Upper lobe of right lung (tissue), 1 donor: Measurements from ENCODE around the gene RELN. TPM values are rescaled to one million over a fixed set of nuclear protein-coding genes. Genes with fewer than 3 reads are reported as not detected.

Experiments
- ATAC-seq: fragments of 200-7000 bp; cut with Tn5 transposase; one replicate; pipeline ENCODE4 v1.9.1; 2020; ENCODE audit warnings: mild to moderate bottlenecking, moderate library complexity
- DNase-seq: peaks from one replicate; pipeline ENCODE4 v3.0.0-alpha.2; 2020
- H3K27ac ChIP-seq: fragments of 200-600 bp; one replicate; pipeline ENCODE4 v1.8.0; 2022
- H3K27me3 ChIP-seq: fragments of 200-600 bp; one replicate; pipeline ENCODE4 v1.8.0; 2022; ENCODE audit warnings: mild to moderate bottlenecking
- H3K36me3 ChIP-seq: fragments of 200-600 bp; one replicate; pipeline ENCODE4 v1.8.0; 2022
- H3K4me1 ChIP-seq: fragments of 200-600 bp; one replicate; pipeline ENCODE4 v1.8.0; 2022
- H3K4me3 ChIP-seq: fragments of 200-600 bp; one replicate; pipeline ENCODE4 v1.8.0; 2022; ENCODE audit warnings: mild to moderate bottlenecking
- H3K9me3 ChIP-seq: fragments of 200-600 bp; one replicate; pipeline ENCODE4 v1.8.0; 2022
- intact Hi-C: fragments of 100-400 bp; cut with DNase I; formaldehyde crosslinking; loops from one replicate; pipeline ENCODE4 v1.11.0; 2022
- total RNA-seq: library from RNA; stranded (reverse); fragmentation: NEBNext Ultra II Directional; extraction: Animal tissue kit (Norgen Biotek cat#: 25700); gene quantifications from one replicate; pipeline ENCODE4 v1.2.1, GENCODE V29; 2021
- TF ChIP-seq, protein P1 (sequence below): fragments of 200-600 bp; IDR thresholded peaks from one replicate; pipeline ENCODE4 v1.8.0; 2022; ENCODE audit warnings: antibody characterized with exemption
- donor health status: DM: no; HTN: yes; CAD: no; lungs with severe emphysema.

The RELN gene
- total RNA-seq, 1 donor from 2014 or later: 5.6 TPM

DNA sequence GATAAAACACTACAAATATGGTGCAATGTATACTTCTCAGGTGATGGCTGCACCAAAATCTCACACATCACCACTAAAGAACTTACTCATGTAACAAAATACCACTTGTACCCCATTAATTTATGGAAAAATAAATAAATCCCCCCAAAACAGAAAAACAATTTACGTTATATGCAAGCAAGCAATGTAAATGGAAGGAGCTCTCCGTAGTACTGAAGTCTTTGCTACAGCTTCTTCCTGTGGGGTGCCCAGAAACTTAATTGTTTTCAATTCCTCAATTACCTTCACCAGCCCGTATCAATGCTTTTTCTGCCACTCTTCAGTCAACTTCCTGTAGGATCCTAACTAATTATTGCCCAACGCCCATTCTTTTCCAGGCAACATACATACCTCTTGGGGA, 138.1 kb downstream of the RELN start:
- no peaks in the 10 kb centered on the region for H3K4me1 ChIP-seq
- no peaks in the 10 kb centered on the region for H3K27me3 ChIP-seq
- ATAC-seq: no peak
- H3K36me3 ChIP-seq: no peaks in the 10 kb centered on the region
- no peak for DNase-seq
- H3K27ac ChIP-seq: no peak overlapping the region
- H3K4me3 ChIP-seq: no peak overlapping the region
- no peaks in the 10 kb centered on the region for H3K9me3 ChIP-seq
- intact Hi-C loops: no loop called here
- TF ChIP-seq, protein P1, sequence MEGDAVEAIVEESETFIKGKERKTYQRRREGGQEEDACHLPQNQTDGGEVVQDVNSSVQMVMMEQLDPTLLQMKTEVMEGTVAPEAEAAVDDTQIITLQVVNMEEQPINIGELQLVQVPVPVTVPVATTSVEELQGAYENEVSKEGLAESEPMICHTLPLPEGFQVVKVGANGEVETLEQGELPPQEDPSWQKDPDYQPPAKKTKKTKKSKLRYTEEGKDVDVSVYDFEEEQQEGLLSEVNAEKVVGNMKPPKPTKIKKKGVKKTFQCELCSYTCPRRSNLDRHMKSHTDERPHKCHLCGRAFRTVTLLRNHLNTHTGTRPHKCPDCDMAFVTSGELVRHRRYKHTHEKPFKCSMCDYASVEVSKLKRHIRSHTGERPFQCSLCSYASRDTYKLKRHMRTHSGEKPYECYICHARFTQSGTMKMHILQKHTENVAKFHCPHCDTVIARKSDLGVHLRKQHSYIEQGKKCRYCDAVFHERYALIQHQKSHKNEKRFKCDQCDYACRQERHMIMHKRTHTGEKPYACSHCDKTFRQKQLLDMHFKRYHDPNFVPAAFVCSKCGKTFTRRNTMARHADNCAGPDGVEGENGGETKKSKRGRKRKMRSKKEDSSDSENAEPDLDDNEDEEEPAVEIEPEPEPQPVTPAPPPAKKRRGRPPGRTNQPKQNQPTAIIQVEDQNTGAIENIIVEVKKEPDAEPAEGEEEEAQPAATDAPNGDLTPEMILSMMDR: no peak

DNA sequence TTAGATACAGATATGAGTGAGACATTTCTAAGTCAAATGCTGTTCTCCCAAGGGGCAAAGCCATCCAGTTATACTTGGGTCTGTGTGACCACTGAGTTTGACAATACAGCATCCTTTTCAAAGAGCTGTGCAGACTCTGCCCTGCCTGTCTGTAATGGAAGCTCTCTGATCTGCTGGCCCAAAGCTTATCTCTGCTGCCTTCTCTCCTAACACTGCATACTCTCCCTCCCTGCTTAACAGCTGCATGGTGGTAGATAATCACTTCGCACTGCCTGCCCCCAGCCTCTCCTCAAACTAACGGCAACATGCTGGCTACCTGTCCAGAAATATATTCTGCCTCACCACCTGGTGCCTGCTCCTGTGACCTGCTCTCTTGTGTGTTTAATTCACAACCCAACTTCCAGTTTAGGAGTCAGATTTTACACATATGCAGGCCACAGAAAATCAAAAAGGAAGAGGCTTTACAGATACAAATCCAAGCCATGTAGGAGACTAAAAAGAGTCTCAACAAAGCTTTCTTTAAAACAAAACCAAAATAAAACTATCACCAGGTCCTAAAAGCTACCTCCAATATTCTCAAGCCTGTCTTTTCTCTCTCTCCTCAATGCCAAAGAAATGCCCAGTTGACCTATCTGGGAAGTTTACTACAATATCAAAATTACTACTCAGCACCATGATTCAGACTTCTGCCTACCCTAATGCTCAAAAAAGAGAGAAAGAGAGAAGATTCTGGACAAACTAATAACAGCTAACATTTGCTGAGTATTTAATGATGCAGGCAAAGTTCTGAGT, 145.6 kb downstream of the RELN start:
- Histone ChIP-seq H3K9me3 (no peaks in the 10 kb centered on the region), H3K4me3 (no peak overlapping the region), H3K4me1 (no peaks in the 10 kb centered on the region), H3K36me3 (no peaks in the 10 kb centered on the region), H3K27me3 (no peaks in the 10 kb centered on the region), H3K27ac (no peak overlapping the region)
- intact Hi-C loops: no loop called here
- DNase-seq (no peak), ATAC-seq (no peak)
- TF ChIP-seq, protein P1: no peak

DNA sequence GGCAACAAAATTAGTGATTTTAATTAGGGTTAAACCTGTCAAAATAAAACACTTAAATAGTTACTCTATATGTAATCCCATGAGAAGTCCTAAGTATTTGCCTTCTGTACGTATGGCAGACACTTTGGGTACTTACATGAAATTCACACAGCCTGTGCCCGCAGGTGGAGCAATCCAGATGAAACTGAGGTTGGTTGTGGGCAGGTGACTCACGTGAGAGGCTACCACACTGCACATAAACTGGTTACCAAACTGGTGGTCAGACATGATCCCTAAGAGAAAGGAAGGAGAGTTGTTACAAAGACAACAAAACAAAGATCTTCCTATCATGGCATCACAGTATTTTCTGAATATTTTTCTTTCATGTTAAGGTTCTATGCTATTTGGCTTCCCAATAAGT, 156.1 kb downstream of the RELN start:
- no peaks in the 10 kb centered on the region for H3K9me3 ChIP-seq
- no peaks in the 10 kb centered on the region for H3K36me3 ChIP-seq
- DNase-seq: no peak
- H3K27ac ChIP-seq: no peak overlapping the region
- TF ChIP-seq, protein P1: no peak
- H3K4me1 ChIP-seq: no peaks in the 10 kb centered on the region
- ATAC-seq: no peak
- no peak overlapping the region for H3K4me3 ChIP-seq
- intact Hi-C loops: no loop called here
- no peaks in the 10 kb centered on the region for H3K27me3 ChIP-seq

DNA sequence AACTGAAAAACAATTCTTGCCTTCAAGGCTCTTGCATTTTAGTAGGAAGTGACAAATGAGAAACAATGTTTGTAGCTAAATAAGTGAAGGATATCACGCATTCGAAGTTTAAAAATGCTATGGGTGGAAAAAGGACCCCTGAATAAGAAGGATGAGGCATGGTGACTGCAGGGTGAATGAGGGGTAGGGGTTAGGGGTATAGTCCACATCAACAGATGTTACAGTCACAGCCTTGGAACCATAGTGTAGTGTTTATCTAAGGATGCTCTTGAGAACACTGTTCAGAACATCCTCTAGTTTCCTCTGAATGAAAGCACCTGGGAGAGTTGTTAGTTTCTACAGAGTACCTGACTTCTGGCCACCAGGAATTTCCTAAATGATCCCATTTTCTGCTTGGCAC, 157.0 kb downstream of the RELN start:
- Histone ChIP-seq H3K27me3 (no peaks in the 10 kb centered on the region), H3K27ac (no peak overlapping the region), H3K9me3 (no peaks in the 10 kb centered on the region), H3K4me3 (no peak overlapping the region), H3K4me1 (no peaks in the 10 kb centered on the region), H3K36me3 (no peaks in the 10 kb centered on the region)
- ATAC-seq (no peak), DNase-seq (no peak)
- intact Hi-C loops: no loop called here
- TF ChIP-seq, protein P1: no peak

DNA sequence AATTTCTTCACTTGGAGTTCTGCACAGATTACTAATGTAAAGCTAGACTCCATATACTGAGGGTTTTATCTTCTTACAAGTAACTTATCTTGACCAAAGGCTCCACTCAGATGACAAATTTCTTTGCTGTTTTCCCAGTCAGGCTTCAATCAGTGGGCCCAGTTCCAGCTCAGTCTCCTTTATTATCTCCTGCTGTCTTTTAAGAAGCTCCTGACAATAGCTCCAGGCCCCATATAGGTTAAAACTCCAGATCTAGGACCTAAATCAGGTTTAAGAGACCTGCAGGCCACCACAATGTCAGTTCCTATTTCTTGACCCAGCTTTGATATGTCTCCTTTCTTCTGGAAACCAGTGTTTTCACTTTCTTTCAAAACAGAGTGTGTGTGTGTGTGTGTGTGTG, 165.2 kb downstream of the RELN start:
- H3K4me1 ChIP-seq: no peaks in the 10 kb centered on the region
- TF ChIP-seq, protein P1: no peak
- no peaks in the 10 kb centered on the region for H3K36me3 ChIP-seq
- no peaks in the 10 kb centered on the region for H3K27me3 ChIP-seq
- ATAC-seq (no peak), DNase-seq (no peak)
- no peak overlapping the region for H3K27ac ChIP-seq
- H3K9me3 ChIP-seq: no peaks in the 10 kb centered on the region
- intact Hi-C loops: no loop called here
- no peak overlapping the region for H3K4me3 ChIP-seq
